ENCODE results near the gene ST3GAL4.

DNA sequence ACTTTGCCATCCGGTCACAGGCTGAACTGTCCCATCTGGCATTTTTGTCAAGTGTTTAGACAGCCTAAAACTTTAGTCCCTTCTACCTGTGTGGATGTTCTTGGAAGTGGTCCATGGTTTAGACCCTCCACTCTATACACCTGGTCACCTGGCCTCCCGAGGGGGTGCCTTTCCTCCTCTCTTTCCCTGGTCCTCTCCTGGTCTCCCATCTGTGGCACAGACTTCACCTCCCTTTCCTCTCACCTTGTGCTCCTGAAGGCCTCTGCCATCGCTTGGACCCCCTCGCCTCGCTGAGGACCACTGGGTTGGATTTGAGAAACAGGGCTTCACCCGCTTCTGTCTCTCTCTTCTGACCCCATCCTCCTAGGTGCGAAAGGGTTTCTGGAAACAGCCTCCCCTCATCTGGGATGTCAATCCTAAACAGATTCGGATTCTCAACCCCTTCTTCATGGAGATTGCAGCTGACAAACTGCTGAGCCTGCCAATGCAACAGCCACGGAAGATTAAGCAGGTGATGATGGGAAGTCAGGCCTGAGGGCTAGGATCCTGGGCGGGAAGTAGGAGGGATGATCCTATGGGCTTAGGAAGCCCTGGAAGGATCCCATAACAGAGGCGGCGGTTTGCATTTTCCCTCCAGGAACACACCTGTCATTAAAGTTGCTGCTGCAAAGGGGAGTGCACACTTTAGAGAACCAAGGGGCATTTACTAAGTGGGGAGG, 53.6 kb downstream of the ST3GAL4 start:
- TF ChIP-seq, protein P1, sequence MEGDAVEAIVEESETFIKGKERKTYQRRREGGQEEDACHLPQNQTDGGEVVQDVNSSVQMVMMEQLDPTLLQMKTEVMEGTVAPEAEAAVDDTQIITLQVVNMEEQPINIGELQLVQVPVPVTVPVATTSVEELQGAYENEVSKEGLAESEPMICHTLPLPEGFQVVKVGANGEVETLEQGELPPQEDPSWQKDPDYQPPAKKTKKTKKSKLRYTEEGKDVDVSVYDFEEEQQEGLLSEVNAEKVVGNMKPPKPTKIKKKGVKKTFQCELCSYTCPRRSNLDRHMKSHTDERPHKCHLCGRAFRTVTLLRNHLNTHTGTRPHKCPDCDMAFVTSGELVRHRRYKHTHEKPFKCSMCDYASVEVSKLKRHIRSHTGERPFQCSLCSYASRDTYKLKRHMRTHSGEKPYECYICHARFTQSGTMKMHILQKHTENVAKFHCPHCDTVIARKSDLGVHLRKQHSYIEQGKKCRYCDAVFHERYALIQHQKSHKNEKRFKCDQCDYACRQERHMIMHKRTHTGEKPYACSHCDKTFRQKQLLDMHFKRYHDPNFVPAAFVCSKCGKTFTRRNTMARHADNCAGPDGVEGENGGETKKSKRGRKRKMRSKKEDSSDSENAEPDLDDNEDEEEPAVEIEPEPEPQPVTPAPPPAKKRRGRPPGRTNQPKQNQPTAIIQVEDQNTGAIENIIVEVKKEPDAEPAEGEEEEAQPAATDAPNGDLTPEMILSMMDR (optimal IDR thresholded peaks at IDR 0.05 in 1 of 3, IDR thresholded peaks at IDR 0.05 in 1 of 3, conservative IDR thresholded peaks at IDR 0.05 in 1 of 3; ENCODE audit: extremely low read depth in 1 of 3, insufficient read depth in 2 of 3, low read length in 3 of 3): no peak
- no peak for TF ChIP-seq EZH2 (IDR thresholded peaks at IDR 0.05; ENCODE audit: low read length)
